Measurements from ENCODE around the gene NETO1.

- TF ChIP-seq EP300 (IDR thresholded peaks at IDR 0.05; ENCODE audit: borderline replicate concordance in 1 of 2, control insufficient read depth in 1 of 2, low read depth in 2 of 2, low read length in 2 of 2) (no peak), SIX5 (IDR thresholded peaks at IDR 0.05; ENCODE audit: low read depth, low read length, severe bottlenecking) (no peak), POLR2A (IDR thresholded peaks at IDR 0.05; ENCODE audit: low read depth, low read length) (no peak), GABPA (IDR thresholded peaks at IDR 0.05; ENCODE audit: low read depth) (no peak), MXI1 (IDR thresholded peaks at IDR 0.05; ENCODE audit: low read depth, low read length) (no peak), ZNF384 (IDR thresholded peaks at IDR 0.05; ENCODE audit: borderline replicate concordance, low read depth, low read length) (no peak), CREB1 (IDR thresholded peaks at IDR 0.05; ENCODE audit: low read depth) (no peak), POLR2AphosphoS5 (IDR thresholded peaks at IDR 0.05; ENCODE audit: low read length) (no peak), CTCF (IDR thresholded peaks at IDR 0.05 in 2 of 3, conservative IDR thresholded peaks at IDR 0.05 in 1 of 3; ENCODE audit: control insufficient read depth in 2 of 3, extremely low read depth in 1 of 3, insufficient read depth in 1 of 3, low read depth in 3 of 3, low read length in 3 of 3) (no peak), POLR2AphosphoS2 (IDR thresholded peaks at IDR 0.05; ENCODE audit: low read depth, low read length) (no peak), ZBTB4 (CRISPR knock-in tag; IDR thresholded peaks at IDR 0.05) (no peak)
- TF ChIP-seq, protein P1, sequence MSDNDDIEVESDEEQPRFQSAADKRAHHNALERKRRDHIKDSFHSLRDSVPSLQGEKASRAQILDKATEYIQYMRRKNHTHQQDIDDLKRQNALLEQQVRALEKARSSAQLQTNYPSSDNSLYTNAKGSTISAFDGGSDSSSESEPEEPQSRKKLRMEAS (IDR thresholded peaks at IDR 0.05; ENCODE audit: low read depth, low read length), result no peak
- TF ChIP-seq, protein P2, sequence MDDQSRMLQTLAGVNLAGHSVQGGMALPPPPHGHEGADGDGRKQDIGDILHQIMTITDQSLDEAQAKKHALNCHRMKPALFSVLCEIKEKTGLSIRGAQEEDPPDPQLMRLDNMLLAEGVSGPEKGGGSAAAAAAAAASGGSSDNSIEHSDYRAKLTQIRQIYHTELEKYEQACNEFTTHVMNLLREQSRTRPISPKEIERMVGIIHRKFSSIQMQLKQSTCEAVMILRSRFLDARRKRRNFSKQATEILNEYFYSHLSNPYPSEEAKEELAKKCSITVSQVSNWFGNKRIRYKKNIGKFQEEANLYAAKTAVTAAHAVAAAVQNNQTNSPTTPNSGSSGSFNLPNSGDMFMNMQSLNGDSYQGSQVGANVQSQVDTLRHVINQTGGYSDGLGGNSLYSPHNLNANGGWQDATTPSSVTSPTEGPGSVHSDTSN (IDR thresholded peaks at IDR 0.05; ENCODE audit: insufficient replicate concordance, low read depth, low read length), result no peak
Observed at GRCh38 chr18:72692595-72692994, 175.2 kb downstream of the NETO1 start.
